ENCODE measurements around the gene LMO3. TPM values are rescaled to one million over a fixed set of nuclear protein-coding genes. Genes with fewer than 3 reads are reported as not detected.

LMO3 gene
- total RNA-seq, 3 donors from 2014 or later = 3.6 to 131 (median 9.4) TPM

DNA sequence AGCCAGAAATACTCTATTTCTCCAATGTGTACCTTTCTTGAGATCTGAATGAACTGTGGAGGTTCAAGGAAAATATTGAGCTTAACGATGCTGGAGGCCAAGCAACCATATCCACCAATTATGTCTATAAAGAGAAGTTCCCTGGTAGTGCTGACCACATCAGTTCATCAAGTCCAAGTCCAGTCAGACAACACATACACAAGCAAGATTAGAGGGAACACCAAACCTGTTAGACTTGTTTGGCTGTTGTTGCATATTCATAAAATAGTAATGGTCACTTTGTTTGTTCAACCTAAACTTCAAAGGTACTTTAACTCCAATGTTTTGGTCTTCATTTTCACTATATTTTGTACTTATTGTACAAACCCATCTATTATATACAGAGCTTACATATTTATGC, 81.6 kb downstream of the LMO3 start:
- DNase-seq (no peak), ATAC-seq (no peak)
- intact Hi-C loops (cut with DNase I, micrococcal nuclease) = no loop called here
- H3K9me3 ChIP-seq = no peaks in the 10 kb centered on the region
- TF ChIP-seq, protein P1, sequence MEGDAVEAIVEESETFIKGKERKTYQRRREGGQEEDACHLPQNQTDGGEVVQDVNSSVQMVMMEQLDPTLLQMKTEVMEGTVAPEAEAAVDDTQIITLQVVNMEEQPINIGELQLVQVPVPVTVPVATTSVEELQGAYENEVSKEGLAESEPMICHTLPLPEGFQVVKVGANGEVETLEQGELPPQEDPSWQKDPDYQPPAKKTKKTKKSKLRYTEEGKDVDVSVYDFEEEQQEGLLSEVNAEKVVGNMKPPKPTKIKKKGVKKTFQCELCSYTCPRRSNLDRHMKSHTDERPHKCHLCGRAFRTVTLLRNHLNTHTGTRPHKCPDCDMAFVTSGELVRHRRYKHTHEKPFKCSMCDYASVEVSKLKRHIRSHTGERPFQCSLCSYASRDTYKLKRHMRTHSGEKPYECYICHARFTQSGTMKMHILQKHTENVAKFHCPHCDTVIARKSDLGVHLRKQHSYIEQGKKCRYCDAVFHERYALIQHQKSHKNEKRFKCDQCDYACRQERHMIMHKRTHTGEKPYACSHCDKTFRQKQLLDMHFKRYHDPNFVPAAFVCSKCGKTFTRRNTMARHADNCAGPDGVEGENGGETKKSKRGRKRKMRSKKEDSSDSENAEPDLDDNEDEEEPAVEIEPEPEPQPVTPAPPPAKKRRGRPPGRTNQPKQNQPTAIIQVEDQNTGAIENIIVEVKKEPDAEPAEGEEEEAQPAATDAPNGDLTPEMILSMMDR (IDR thresholded peaks at IDR 0.05) = no peak
- H3K4me3 ChIP-seq = no peak overlapping the region
- H3K4me1 ChIP-seq (ENCODE audit: low read depth) = no peaks in the 10 kb centered on the region
- H3K36me3 ChIP-seq (ENCODE audit: low read depth) = no peaks in the 10 kb centered on the region

DNA sequence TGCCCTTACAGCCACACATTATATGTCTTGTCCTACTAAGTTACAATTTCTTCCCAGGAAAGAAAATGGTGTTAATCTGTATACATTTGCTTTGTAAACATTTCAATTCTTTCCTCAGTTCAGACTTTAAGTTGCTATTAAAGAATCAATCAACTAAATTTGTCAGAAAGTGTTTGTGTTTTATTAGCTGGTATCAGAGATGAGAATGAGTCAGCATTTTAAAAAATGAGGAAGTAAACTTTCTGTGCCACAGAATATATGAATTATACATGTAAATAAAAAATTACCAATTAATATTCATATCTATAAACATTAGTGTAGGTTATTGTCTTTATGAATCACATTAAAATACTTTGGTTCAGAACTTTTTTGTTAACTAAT, 82.0 kb downstream of the LMO3 start:
- Histone ChIP-seq H3K4me1 (ENCODE audit: low read depth) (no peaks in the 10 kb centered on the region), H3K4me3 (no peak overlapping the region), H3K9me3 (no peaks in the 10 kb centered on the region), H3K36me3 (ENCODE audit: low read depth) (no peaks in the 10 kb centered on the region)
- ATAC-seq (no peak), DNase-seq (no peak)
- TF ChIP-seq, protein P1 (IDR thresholded peaks at IDR 0.05) = no peak
- intact Hi-C loops (cut with DNase I, micrococcal nuclease) = no loop called here

- intact Hi-C loops (cut with DNase I, micrococcal nuclease) = no loop called here
- DNase-seq (no peak), ATAC-seq (no peak)
- TF ChIP-seq, protein P1 (IDR thresholded peaks at IDR 0.05) = no peak
- Histone ChIP-seq H3K9me3 (no peaks in the 10 kb centered on the region), H3K4me3 (no peak overlapping the region), H3K4me1 (ENCODE audit: low read depth) (no peaks in the 10 kb centered on the region), H3K36me3 (ENCODE audit: low read depth) (no peaks in the 10 kb centered on the region)
Measured at GRCh38 chr12:16523284-16523950, 82.5 kb downstream of the LMO3 start.

DNA sequence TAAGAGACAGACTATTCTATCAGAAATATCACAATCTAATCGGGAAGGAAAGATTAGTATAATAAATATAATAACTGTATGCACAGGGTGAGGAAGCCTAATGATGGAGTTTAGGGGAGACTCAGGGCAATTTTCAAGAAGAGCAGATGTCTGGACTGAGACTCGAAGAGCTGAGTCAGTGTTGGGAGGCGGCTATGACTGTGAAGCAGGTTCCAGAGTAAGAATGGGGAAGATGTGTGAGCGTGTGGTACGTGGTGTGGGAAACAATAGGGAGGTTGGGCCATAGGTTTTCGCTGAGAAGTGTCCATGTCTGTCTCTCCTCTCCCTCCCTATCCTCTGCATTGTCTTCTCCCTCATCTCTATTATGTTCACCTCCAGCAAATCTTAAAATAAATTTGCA, 85.6 kb downstream of the LMO3 start:
- DNase-seq (no peak), ATAC-seq (no peak)
- TF ChIP-seq, protein P1 (IDR thresholded peaks at IDR 0.05) = no peak
- Histone ChIP-seq H3K4me1 (ENCODE audit: low read depth) (no peaks in the 10 kb centered on the region), H3K9me3 (no peaks in the 10 kb centered on the region), H3K4me3 (no peak overlapping the region), H3K36me3 (ENCODE audit: low read depth) (no peaks in the 10 kb centered on the region)
- intact Hi-C loops (cut with DNase I, micrococcal nuclease) = no loop called here

- Histone ChIP-seq H3K36me3 (ENCODE audit: low read depth) (no peaks in the 10 kb centered on the region), H3K4me3 (no peak overlapping the region), H3K4me1 (ENCODE audit: low read depth) (no peaks in the 10 kb centered on the region), H3K9me3 (no peaks in the 10 kb centered on the region)
- DNase-seq (no peak), ATAC-seq (no peak)
- TF ChIP-seq, protein P1 (IDR thresholded peaks at IDR 0.05) = no peak
- intact Hi-C loops (cut with DNase I, micrococcal nuclease) = no loop called here
Measured at GRCh38 chr12:16515666-16516065, 90.3 kb downstream of the LMO3 start.

GRCh38 chr12:16513231-16513630, 92.7 kb downstream of the LMO3 start:
- no peaks in the 10 kb centered on the region for H3K36me3 ChIP-seq (ENCODE audit: low read depth)
- no peaks in the 10 kb centered on the region for H3K4me1 ChIP-seq (ENCODE audit: low read depth)
- no peaks in the 10 kb centered on the region for H3K9me3 ChIP-seq
- no peak overlapping the region for H3K4me3 ChIP-seq
- ATAC-seq (no peak), DNase-seq (peak in 1 of 3 donors; percentile 40)
- intact Hi-C loops (cut with DNase I, micrococcal nuclease) = no loop called here
- TF ChIP-seq, protein P1 (IDR thresholded peaks at IDR 0.05) = no peak

Data from mucosa of descending colon (tissue), 3 donors.